ENCODE data around the gene ZNF618.

GRCh38 chr9:114086009-114086408, 209.9 kb downstream of the ZNF618 start:
- TF ChIP-seq CTCF (IDR thresholded peaks at IDR 0.05) (no peak), ELF4 (CRISPR knock-in tag; IDR thresholded peaks at IDR 0.05; ENCODE audit: low read depth) (no peak), CREB1 (CRISPR knock-in tag; IDR thresholded peaks at IDR 0.05) (no peak)
- TF ChIP-seq, protein P1, sequence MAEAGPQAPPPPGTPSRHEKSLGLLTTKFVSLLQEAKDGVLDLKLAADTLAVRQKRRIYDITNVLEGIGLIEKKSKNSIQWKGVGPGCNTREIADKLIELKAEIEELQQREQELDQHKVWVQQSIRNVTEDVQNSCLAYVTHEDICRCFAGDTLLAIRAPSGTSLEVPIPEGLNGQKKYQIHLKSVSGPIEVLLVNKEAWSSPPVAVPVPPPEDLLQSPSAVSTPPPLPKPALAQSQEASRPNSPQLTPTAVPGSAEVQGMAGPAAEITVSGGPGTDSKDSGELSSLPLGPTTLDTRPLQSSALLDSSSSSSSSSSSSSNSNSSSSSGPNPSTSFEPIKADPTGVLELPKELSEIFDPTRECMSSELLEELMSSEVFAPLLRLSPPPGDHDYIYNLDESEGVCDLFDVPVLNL (CRISPR knock-in tag; IDR thresholded peaks at IDR 0.05; ENCODE audit: borderline replicate concordance, low read depth) = no peak
- TF ChIP-seq, protein P2, sequence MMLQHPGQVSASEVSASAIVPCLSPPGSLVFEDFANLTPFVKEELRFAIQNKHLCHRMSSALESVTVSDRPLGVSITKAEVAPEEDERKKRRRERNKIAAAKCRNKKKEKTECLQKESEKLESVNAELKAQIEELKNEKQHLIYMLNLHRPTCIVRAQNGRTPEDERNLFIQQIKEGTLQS (CRISPR knock-in tag; conservative IDR thresholded peaks at IDR 0.05) = no peak
- TF ChIP-seq, protein P3, sequence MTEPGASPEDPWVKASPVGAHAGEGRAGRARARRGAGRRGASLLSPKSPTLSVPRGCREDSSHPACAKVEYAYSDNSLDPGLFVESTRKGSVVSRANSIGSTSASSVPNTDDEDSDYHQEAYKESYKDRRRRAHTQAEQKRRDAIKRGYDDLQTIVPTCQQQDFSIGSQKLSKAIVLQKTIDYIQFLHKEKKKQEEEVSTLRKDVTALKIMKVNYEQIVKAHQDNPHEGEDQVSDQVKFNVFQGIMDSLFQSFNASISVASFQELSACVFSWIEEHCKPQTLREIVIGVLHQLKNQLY (CRISPR knock-in tag; IDR thresholded peaks at IDR 0.05) = no peak
